HG02571 (cell line): ENCODE data around the gene RPA1.

Experiments used
- ATAC-seq: cut with Tn5 transposase; IDR thresholded peaks from one replicate; pipeline ENCODE4 v1.9.1; 2021; ENCODE audit warnings: mild to moderate bottlenecking, moderate library complexity; ENCODE audit not compliant: unreplicated experiment

The RPA1 gene

DNA sequence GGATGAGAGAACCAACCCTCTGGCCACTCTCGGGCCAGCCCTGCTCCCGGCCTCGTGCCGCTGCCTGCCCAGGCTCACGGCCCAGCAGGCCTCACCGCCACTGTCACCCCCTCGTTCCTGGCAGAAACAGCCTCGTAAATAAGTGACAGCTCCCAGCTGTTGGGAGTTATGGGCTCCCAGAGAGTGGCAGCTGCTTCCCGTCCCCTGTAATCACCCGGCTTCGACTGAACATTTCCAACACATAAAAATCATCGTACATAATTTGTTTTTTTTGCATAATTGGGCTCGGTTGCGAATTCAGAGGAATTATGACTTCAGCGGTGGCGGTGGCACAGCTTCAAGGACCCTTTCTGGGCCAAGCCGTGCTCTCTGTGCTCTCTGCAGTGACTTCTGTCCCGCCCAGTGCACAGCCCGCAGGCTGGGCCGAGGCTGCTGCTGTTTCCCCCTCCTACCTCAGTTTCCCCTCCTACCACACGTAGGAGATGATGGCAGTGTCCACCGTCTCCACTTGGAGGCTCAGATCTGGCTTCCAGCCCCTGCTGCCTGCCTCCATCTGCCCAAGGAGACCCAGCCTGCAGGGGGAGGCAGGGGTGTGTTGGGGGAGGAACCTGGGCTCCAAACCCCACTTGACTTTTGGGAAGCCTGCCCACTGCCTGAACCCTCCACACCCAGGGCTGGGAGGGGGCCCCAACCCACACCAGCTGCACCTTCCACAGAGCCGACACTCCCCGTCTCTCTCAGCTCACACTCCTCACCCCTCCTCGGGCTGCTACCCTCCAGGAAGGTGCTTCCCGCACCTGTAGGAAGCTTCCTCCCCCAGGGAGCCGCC is 110.4 kb downstream of the RPA1 start:
- no peak for ATAC-seq

DNA sequence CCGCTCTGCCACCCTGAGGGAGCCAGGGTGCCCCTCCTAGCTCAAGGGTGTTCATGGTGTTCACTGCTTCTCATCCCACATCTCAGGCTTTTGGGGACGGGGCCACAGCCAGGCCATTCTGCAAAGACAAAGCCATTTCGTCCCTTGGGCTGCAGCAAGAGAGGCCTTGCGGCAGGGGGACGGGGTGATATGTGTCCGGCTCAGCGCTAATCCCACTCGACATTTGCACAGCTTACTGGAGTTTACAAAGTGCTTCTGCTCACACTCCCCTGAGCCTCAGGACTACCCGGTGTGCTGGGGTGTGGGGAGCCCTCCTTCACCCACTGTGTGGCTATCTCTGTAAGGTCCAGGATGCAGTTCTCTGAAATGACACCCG is 111.0 kb downstream of the RPA1 start:
- ATAC-seq = no peak

GRCh38 chr17:1941272-1942065 is 111.7 kb downstream of the RPA1 start:
- ATAC-seq = no peak

GRCh38 chr17:1942066-1942365 is 112.2 kb downstream of the RPA1 start:
- ATAC-seq = no peak

DNA sequence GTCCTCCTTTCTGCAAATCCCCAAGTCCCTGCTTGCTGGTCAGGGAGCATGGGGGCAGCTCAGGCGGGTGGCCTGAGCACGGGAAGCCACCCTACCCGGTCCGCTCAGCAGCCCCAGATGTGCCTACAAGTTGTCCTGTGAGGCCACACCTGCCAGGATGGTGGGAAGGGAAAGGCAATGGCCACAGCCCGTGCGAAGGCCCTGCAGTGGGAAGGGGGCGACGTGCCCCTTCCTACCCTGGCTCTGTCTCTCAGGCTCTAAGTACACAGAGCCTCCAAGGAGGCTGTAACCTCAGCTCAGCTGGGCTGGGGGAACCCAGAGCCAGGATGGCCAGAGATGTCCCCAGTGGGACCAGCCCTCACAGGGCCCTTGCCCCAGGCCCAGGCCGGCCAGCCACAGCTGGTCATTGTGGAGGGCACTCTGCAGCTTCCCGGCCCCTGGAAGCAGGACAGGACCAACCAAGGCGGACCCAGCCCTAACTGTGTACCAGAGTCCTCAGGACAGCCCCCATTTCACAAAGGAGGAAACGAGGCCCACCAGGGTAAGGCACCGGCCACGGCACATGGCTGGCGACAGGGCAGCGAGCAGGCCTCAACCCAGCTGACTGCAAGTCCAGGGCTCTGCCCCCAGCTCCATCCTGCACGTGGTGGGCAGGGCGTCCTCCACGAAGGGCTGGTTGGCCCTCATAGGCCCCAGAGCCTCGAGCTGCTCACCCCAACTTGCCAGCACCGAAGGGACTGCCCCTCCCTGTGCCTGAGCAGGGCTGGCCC is 113.0 kb downstream of the RPA1 start:
- no peak for ATAC-seq

DNA sequence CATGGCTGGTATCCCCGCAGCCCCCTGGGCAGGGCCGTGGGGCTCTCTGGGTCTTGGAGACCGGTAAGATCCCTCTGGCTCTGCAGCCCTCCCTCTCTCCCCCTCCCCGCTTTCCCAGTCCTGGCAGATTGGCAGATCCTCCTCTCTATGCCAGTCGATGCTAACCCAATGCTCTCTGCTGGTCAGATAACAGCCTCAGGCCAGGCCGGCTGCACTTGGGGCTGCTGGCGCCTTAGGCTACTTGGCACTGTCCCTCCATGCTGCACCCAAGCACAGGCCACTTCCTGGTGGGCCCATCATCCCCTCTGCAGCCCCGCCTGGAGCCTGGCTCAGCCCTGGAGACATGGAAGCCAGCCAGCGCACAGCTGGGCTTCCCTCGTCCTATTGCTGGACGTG is 113.6 kb downstream of the RPA1 start:
- no peak for ATAC-seq

DNA sequence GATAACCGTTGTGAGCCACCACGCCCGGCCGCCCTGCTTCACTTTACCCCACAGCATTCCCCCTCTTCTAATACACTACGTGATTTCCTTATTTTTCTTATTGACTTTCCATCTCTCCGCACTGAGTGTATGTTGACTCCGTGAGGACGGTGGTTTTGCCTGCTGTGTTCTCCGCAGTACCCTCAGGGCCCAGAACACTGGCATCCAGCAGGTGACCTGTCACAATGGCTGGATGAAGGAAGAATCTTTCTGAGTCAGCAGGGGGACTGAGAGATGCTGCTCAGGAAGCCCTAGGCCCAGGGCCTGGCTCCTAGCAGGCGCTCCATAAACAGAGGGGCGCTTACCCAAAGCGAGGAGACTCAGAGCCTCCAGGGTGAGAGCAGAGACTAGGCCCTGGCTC is 115.8 kb downstream of the RPA1 start:
- no peak for ATAC-seq

GRCh38 chr17:1946021-1946932 is 116.5 kb downstream of the RPA1 start:
- no peak for ATAC-seq

GRCh38 chr17:1947229-1947742 is 117.5 kb downstream of the RPA1 start:
- ATAC-seq = no peak

DNA sequence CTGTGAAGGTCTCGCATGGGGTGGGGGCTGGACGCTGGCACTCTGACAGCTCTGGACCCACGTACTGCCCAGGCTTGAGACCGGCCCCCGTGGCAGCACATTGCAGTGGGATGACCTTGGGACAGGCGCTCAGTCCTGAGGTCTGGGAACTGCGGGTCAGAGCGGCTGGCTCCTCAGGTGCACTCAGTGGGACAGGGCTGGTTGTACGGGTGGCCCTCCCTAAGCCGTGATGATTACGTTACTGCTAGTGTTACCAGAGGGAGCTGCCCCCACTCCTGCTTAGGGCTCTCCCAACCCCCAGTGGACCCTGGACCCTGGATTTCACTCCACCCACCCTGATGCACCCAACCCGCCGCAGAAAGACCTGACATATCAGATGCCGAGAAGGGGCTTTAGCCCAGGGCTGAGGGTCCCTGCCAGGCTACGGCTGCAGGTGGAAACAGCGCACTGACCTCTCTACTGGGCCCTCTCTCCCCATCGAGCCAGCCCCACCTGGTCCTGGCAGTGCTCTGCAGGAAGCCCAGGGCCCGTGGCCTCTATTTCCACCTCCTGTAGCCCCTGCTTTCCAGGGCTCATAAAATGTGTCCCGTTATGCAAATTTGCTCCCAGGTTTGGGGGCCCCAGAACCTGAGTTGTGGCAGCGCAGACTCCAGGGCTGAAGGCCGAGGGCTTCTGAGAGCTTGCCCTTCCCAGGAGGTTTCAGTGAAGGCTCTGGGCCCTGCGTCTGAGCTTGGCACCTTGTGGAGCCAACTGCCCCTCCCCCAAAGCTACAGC is 118.1 kb downstream of the RPA1 start:
- no peak for ATAC-seq

GRCh38 chr17:1948517-1948825 is 118.7 kb downstream of the RPA1 start:
- no peak for ATAC-seq
